SK-N-SH (cell line): Measurements from ENCODE around the gene SUMF1.

Experiments used
- ELF1 ChIP-seq: IDR thresholded peaks from 2 replicates; pipeline ENCODE4 v1.4.0; 2012
- EP300 ChIP-seq, 2 experiments: IDR thresholded peaks; 2 replicates each; pipeline versions ENCODE4 v1.4.0 to v1.6.1; 2012; ENCODE audit warnings: borderline replicate concordance in 1 of 2, low read depth in 1 of 2, low read length in 1 of 2
- EZH2phosphoT487 ChIP-seq: fragments of 200-600 bp; sonication (generic); IDR thresholded peaks from 2 replicates; pipeline ENCODE4 v1.6.1; 2017; ENCODE audit warnings: low read depth, mixed run types, mild to moderate bottlenecking, antibody characterized with exemption, moderate library complexity, borderline replicate concordance
- FOSL2 ChIP-seq: IDR thresholded peaks from 2 replicates; pipeline ENCODE4 v1.4.0; 2012; ENCODE audit warnings: low read depth, mild to moderate bottlenecking, moderate library complexity, borderline replicate concordance
- NRF1 ChIP-seq: IDR thresholded peaks from 2 replicates; pipeline ENCODE4 v1.6.1; 2012; ENCODE audit warnings: low read depth, mild to moderate bottlenecking, low read length
- POLR2AphosphoS5 ChIP-seq: IDR thresholded peaks from 2 replicates; pipeline ENCODE4 v1.6.1; 2012; ENCODE audit warnings: low read depth, low read length
- SMC3 ChIP-seq: IDR thresholded peaks from 2 replicates; pipeline ENCODE4 v1.6.1; 2012; ENCODE audit warnings: low read depth, low read length, improper control_type of control experiment
- TAF1 ChIP-seq: IDR thresholded peaks from 2 replicates; pipeline ENCODE4 v1.6.1; 2012; ENCODE audit warnings: low read depth, mild to moderate bottlenecking, low read length, moderate library complexity, borderline replicate concordance
- TEAD4 ChIP-seq: IDR thresholded peaks from 2 replicates; pipeline ENCODE4 v1.4.0; 2012; ENCODE audit warnings: mild to moderate bottlenecking, borderline replicate concordance; ENCODE audit not compliant: insufficient read depth
- TF ChIP-seq, protein P1 (sequence below): fragments of 200-600 bp; sonication (generic); IDR thresholded peaks from 2 replicates; pipeline ENCODE4 v1.6.1; 2017; ENCODE audit warnings: antibody characterized with exemption, mild to moderate bottlenecking, moderate library complexity
- TF ChIP-seq, protein P2 (sequence below): IDR thresholded peaks from 2 replicates; pipeline ENCODE4 v1.4.0; 2012; ENCODE audit warnings: low read depth, borderline replicate concordance
- TF ChIP-seq, protein P3 (sequence below): IDR thresholded peaks from 2 replicates; pipeline ENCODE4 v1.6.1; 2012; ENCODE audit warnings: mild to moderate bottlenecking, low read depth, low read length, moderate library complexity

DNA sequence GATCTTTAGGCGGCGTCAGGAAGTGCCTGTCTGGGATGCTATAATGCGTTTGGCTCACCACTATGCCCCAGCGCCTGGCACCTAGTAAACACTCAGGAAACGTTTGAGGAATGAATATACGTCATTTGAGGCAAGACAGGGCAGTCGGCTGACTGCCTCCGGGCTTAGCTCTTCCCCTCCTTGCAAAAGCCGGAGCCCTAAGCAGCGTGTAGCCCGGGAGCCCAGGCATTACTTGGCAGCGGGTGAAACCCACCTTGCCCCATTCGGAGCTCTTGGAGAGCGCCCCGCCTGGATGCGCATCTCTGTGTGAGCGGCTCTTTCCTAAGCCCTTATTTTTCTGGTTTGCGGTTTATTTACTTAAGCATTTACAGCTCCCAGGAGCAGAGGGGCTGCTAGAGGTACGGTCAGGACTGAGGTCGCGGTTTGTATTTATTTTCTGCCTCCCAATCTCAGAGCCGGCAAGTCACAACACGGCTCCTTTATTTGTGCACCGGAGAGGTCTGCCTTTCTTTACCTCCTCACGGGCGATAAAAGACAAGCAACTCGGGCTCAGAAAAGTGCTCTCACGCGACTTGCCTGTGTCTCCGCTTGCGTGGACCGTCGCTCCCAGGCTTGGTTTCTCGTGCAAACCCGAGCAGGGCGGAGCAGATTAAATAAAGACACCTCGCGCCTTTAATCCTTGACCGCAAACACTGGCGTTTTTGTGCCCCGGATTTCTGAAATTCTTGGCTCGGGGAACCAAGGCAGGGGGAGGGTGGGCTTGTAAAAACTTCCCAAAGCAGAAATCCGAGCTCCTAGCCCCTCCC lies 25.3 kb upstream of the SUMF1 start:
- TF ChIP-seq, protein P1, sequence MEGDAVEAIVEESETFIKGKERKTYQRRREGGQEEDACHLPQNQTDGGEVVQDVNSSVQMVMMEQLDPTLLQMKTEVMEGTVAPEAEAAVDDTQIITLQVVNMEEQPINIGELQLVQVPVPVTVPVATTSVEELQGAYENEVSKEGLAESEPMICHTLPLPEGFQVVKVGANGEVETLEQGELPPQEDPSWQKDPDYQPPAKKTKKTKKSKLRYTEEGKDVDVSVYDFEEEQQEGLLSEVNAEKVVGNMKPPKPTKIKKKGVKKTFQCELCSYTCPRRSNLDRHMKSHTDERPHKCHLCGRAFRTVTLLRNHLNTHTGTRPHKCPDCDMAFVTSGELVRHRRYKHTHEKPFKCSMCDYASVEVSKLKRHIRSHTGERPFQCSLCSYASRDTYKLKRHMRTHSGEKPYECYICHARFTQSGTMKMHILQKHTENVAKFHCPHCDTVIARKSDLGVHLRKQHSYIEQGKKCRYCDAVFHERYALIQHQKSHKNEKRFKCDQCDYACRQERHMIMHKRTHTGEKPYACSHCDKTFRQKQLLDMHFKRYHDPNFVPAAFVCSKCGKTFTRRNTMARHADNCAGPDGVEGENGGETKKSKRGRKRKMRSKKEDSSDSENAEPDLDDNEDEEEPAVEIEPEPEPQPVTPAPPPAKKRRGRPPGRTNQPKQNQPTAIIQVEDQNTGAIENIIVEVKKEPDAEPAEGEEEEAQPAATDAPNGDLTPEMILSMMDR: peak; percentile 24
- TF ChIP-seq EP300 (IDR thresholded peaks at IDR 0.05; ENCODE audit: borderline replicate concordance in 1 of 2, low read depth in 1 of 2, low read length in 1 of 2): 0 out of 4 replicates have a peak, but pooled peaks of 1 of the 2 experiments have one; percentile 10
- TF ChIP-seq NRF1: no peak
- no peak for TF ChIP-seq POLR2AphosphoS5
- TF ChIP-seq TEAD4: 0 out of 2 replicates have a peak, but pooled peaks have one; percentile 1
- TF ChIP-seq, protein P2, sequence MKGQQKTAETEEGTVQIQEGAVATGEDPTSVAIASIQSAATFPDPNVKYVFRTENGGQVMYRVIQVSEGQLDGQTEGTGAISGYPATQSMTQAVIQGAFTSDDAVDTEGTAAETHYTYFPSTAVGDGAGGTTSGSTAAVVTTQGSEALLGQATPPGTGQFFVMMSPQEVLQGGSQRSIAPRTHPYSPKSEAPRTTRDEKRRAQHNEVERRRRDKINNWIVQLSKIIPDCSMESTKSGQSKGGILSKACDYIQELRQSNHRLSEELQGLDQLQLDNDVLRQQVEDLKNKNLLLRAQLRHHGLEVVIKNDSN: no peak
- no peak for TF ChIP-seq EZH2phosphoT487
- TF ChIP-seq FOSL2: no peak
- TF ChIP-seq TAF1: no peak
- TF ChIP-seq, protein P3, sequence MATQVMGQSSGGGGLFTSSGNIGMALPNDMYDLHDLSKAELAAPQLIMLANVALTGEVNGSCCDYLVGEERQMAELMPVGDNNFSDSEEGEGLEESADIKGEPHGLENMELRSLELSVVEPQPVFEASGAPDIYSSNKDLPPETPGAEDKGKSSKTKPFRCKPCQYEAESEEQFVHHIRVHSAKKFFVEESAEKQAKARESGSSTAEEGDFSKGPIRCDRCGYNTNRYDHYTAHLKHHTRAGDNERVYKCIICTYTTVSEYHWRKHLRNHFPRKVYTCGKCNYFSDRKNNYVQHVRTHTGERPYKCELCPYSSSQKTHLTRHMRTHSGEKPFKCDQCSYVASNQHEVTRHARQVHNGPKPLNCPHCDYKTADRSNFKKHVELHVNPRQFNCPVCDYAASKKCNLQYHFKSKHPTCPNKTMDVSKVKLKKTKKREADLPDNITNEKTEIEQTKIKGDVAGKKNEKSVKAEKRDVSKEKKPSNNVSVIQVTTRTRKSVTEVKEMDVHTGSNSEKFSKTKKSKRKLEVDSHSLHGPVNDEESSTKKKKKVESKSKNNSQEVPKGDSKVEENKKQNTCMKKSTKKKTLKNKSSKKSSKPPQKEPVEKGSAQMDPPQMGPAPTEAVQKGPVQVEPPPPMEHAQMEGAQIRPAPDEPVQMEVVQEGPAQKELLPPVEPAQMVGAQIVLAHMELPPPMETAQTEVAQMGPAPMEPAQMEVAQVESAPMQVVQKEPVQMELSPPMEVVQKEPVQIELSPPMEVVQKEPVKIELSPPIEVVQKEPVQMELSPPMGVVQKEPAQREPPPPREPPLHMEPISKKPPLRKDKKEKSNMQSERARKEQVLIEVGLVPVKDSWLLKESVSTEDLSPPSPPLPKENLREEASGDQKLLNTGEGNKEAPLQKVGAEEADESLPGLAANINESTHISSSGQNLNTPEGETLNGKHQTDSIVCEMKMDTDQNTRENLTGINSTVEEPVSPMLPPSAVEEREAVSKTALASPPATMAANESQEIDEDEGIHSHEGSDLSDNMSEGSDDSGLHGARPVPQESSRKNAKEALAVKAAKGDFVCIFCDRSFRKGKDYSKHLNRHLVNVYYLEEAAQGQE: no peak
- no peak for TF ChIP-seq SMC3
- no peak for TF ChIP-seq ELF1
